ENCODE measurements around the gene SGMS1.

The SGMS1 gene

DNA sequence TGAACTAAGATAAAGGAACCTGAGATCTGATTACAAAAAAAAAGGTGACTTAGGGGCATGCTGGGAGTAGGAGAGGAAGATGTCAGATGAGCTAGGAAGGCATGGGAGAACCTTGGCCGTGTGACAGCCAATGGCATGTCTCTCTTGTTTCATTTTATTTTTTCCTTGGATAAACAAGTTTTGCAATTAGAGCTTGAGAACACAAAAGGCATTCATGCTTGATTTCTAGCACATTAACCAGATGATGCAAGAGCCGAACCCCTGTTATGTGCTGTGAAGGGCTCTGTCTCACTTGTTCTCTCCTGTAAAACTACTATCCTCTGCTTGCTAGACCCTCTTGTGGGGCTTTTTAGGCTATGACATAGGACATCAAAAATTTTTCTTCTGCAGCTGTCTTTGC is 238.1 kb downstream of the SGMS1 start (continued):
- TF ChIP-seq, protein P1, sequence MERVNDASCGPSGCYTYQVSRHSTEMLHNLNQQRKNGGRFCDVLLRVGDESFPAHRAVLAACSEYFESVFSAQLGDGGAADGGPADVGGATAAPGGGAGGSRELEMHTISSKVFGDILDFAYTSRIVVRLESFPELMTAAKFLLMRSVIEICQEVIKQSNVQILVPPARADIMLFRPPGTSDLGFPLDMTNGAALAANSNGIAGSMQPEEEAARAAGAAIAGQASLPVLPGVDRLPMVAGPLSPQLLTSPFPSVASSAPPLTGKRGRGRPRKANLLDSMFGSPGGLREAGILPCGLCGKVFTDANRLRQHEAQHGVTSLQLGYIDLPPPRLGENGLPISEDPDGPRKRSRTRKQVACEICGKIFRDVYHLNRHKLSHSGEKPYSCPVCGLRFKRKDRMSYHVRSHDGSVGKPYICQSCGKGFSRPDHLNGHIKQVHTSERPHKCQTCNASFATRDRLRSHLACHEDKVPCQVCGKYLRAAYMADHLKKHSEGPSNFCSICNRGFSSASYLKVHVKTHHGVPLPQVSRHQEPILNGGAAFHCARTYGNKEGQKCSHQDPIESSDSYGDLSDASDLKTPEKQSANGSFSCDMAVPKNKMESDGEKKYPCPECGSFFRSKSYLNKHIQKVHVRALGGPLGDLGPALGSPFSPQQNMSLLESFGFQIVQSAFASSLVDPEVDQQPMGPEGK (CRISPR knock-in tag; IDR thresholded peaks at IDR 0.05; ENCODE audit: borderline replicate concordance) = no peak
- TF ChIP-seq ISL1 (CRISPR knock-in tag; IDR thresholded peaks at IDR 0.05) (no peak), RARB (CRISPR knock-in tag; IDR thresholded peaks at IDR 0.05) (no peak), CSDC2 (CRISPR knock-in tag; IDR thresholded peaks at IDR 0.05) (no peak)

DNA sequence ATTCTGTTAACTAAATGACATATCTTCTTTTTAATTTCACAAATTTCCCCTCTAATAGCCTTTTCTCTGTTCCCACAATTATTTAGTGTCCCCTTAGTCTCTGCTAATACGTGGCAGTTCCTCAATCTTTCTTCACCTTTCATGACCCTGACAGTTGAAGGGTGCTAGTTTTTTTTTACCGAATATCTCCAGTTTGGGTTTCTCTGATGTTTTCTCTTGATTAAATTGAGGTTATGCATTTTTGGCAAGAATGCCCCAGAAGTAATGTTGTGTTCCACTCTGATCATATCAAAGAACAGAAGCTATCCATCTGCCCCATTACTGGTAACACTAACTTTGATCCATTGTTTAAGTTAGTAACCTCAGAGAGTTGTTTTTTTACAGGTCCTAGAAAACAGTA is 238.9 kb downstream of the SGMS1 start:
- ATAC-seq = no peak

DNA sequence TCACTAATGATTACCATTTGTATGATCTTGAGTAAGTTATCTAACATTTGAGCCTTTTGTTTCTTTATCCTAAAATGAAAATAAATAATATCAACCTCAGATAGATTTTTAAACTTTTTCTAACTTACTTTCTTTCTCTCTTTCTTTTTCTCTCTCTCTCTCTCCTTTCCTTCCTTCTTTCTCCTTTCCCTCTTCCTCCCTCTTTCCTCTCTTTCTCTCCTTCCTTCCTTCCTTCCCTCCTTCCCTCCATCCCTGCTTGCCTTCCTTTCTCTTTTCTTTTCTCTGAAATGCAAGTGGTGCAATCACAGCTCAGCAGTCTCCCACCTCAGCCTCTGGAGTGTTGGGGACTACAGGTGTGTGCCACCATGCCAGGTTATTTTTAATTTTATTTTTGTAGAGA is 239.5 kb downstream of the SGMS1 start:
- no peak for ATAC-seq
- TF ChIP-seq, protein P1 (CRISPR knock-in tag; IDR thresholded peaks at IDR 0.05; ENCODE audit: borderline replicate concordance) = no peak
- TF ChIP-seq RARB (CRISPR knock-in tag; IDR thresholded peaks at IDR 0.05) (no peak), ZNF70 (CRISPR knock-in tag; IDR thresholded peaks at IDR 0.05) (no peak), GLIS3 (CRISPR knock-in tag; IDR thresholded peaks at IDR 0.05) (no peak), ZFP3 (CRISPR knock-in tag; IDR thresholded peaks at IDR 0.05) (no peak), CSDC2 (CRISPR knock-in tag; IDR thresholded peaks at IDR 0.05) (no peak), TOX (CRISPR knock-in tag; IDR thresholded peaks at IDR 0.05; ENCODE audit: borderline replicate concordance) (no peak), PPARA (CRISPR knock-in tag; IDR thresholded peaks at IDR 0.05; ENCODE audit: borderline replicate concordance) (no peak), ARNTL (CRISPR knock-in tag; IDR thresholded peaks at IDR 0.05; ENCODE audit: borderline replicate concordance, low read depth) (no peak), ZC3H10 (CRISPR knock-in tag; IDR thresholded peaks at IDR 0.05) (no peak)

More for the DNA sequence above, 238.9 kb downstream of the SGMS1 start:
- TF ChIP-seq ESRRG (CRISPR knock-in tag; IDR thresholded peaks at IDR 0.05) = no peak
- TF ChIP-seq, protein P2, sequence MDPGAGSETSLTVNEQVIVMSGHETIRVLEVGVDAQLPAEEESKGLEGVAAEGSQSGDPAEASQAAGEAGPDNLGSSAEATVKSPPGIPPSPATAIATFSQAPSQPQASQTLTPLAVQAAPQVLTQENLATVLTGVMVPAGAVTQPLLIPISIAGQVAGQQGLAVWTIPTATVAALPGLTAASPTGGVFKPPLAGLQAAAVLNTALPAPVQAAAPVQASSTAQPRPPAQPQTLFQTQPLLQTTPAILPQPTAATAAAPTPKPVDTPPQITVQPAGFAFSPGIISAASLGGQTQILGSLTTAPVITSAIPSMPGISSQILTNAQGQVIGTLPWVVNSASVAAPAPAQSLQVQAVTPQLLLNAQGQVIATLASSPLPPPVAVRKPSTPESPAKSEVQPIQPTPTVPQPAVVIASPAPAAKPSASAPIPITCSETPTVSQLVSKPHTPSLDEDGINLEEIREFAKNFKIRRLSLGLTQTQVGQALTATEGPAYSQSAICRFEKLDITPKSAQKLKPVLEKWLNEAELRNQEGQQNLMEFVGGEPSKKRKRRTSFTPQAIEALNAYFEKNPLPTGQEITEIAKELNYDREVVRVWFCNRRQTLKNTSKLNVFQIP (CRISPR knock-in tag; IDR thresholded peaks at IDR 0.05; ENCODE audit: borderline replicate concordance, low read depth) = no peak
- TF ChIP-seq ZC3H10 (CRISPR knock-in tag; IDR thresholded peaks at IDR 0.05) = no peak
- no peak for TF ChIP-seq CSDC2 (CRISPR knock-in tag; IDR thresholded peaks at IDR 0.05)
- TF ChIP-seq, protein P3, sequence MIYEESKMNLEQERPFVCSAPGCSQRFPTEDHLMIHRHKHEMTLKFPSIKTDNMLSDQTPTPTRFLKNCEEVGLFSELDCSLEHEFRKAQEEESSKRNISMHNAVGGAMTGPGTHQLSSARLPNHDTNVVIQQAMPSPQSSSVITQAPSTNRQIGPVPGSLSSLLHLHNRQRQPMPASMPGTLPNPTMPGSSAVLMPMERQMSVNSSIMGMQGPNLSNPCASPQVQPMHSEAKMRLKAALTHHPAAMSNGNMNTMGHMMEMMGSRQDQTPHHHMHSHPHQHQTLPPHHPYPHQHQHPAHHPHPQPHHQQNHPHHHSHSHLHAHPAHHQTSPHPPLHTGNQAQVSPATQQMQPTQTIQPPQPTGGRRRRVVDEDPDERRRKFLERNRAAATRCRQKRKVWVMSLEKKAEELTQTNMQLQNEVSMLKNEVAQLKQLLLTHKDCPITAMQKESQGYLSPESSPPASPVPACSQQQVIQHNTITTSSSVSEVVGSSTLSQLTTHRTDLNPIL (CRISPR knock-in tag; IDR thresholded peaks at IDR 0.05; ENCODE audit: low read depth) = no peak

DNA sequence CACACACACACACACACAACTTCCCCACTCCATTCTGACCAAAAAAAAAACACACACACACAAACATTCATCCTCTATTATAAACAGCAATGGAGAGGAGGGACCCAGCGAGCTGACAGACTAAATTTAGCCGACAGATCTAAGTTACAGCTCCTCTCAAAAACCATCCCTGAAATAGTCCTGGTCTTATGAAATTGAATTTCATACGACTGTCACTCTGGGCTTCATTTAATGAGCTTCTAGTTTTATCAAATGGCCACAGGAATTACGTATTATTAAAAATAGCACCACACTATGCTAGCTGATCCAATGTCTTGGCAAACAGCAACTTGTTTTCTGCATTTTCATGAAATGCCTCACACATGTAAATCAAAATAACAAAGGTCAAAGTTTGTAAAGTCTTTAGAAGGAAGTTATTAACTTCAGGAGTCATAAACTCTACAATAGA is 241.2 kb downstream of the SGMS1 start:
- TF ChIP-seq PPARA (CRISPR knock-in tag; IDR thresholded peaks at IDR 0.05; ENCODE audit: borderline replicate concordance) = no peak
- no peak for TF ChIP-seq TOX (CRISPR knock-in tag; IDR thresholded peaks at IDR 0.05; ENCODE audit: borderline replicate concordance)
- no peak for TF ChIP-seq ZNF70 (CRISPR knock-in tag; IDR thresholded peaks at IDR 0.05)
- TF ChIP-seq ZNF565 (CRISPR knock-in tag; conservative IDR thresholded peaks at IDR 0.05; ENCODE audit: low read depth) = no peak
- no peak for TF ChIP-seq GLIS3 (CRISPR knock-in tag; IDR thresholded peaks at IDR 0.05)
- TF ChIP-seq CSDC2 (CRISPR knock-in tag; IDR thresholded peaks at IDR 0.05) = no peak
- TF ChIP-seq, protein P1 (CRISPR knock-in tag; IDR thresholded peaks at IDR 0.05; ENCODE audit: borderline replicate concordance) = no peak
- TF ChIP-seq SNAI2 (CRISPR knock-in tag; IDR thresholded peaks at IDR 0.05) = no peak
- TF ChIP-seq, protein P3 (CRISPR knock-in tag; IDR thresholded peaks at IDR 0.05; ENCODE audit: low read depth) = no peak
- no peak for TF ChIP-seq RARB (CRISPR knock-in tag; IDR thresholded peaks at IDR 0.05)
- TF ChIP-seq ESRRG (CRISPR knock-in tag; IDR thresholded peaks at IDR 0.05) = no peak
- TF ChIP-seq, protein P4, sequence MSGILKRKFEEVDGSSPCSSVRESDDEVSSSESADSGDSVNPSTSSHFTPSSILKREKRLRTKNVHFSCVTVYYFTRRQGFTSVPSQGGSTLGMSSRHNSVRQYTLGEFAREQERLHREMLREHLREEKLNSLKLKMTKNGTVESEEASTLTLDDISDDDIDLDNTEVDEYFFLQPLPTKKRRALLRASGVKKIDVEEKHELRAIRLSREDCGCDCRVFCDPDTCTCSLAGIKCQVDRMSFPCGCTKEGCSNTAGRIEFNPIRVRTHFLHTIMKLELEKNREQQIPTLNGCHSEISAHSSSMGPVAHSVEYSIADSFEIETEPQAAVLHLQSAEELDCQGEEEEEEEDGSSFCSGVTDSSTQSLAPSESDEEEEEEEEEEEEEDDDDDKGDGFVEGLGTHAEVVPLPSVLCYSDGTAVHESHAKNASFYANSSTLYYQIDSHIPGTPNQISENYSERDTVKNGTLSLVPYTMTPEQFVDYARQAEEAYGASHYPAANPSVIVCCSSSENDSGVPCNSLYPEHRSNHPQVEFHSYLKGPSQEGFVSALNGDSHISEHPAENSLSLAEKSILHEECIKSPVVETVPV (CRISPR knock-in tag; IDR thresholded peaks at IDR 0.05) = no peak
- no peak for ATAC-seq

Data from SK-N-SH treated with all-trans-retinoic acid at 6 μM for 48 hours (cell line).